Measurements from ENCODE around the gene DYNLT2B. TPM values are rescaled to one million over a fixed set of nuclear protein-coding genes. Genes with fewer than 3 reads are reported as not detected.
"Not testable (repeated sequence)": the region's sequence is repeated elsewhere in the genome, so short reads cannot be mapped to it uniquely, and the experiment has no call there.

DYNLT2B gene
- total and polyA plus RNA-seq, 8 donors: 3.3 to 23.0 (median 12.8) TPM; not detected in 4

DNA sequence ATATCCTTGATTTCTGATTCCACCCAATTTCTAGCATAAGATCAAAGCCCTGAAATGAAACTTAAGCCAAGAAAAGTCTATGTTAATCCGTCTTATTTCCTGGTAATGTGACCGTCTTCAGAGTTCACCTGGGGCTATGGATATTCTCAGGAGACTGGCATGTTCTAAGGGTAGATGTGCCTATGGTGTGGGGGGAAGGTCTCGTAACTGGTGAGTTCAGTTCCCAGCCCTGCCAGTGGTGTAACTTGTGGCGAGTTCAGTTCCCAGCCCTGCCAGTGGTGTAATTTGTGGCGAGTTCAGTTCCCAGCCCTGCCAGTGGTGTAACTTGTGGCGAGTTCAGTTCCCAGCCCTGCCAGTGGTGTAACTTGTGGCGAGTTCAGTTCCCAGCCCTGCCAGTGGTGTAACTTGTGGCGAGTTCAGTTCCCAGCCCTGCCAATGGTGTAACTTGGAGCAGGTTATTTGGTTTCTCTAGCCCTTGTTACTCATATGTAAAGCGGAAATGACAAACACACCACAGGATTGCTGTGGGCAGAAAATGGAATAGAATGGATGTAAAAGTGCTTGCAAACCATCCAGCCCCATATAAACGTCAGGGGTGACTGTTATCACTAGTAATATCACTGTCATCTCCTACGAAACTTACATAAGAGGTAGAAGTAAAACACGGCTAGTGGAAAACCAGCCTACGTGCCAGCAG lies 71.3 kb downstream of the DYNLT2B start:
- Histone ChIP-seq H3K27ac (no peak overlapping the region), H3K4me1 (no peaks in the 10 kb centered on the region), H3K9me3 (no peaks in the 10 kb centered on the region), H3K4me3 (no peak overlapping the region), H3K36me3 (peaks cover 20 to 76% (median 73%) of the 10 kb centered on the region in 4 donors), H3K27me3 (no peaks in the 10 kb centered on the region)
- no peak for DNase-seq
- WGBS, 5 donors: 78 to 91% (median 88%) methylated on average over 12 to 13 of the region's 13 CpGs
- intact Hi-C loops (cut with DNase I; ENCODE audit: low total_unique reads): no loop called here
- TF ChIP-seq EP300 (IDR thresholded peaks at IDR 0.05) (no peak), POLR2A (IDR thresholded peaks at IDR 0.05) (no peak), POLR2AphosphoS5 (IDR thresholded peaks at IDR 0.05) (no peak)
- TF ChIP-seq, protein P1, sequence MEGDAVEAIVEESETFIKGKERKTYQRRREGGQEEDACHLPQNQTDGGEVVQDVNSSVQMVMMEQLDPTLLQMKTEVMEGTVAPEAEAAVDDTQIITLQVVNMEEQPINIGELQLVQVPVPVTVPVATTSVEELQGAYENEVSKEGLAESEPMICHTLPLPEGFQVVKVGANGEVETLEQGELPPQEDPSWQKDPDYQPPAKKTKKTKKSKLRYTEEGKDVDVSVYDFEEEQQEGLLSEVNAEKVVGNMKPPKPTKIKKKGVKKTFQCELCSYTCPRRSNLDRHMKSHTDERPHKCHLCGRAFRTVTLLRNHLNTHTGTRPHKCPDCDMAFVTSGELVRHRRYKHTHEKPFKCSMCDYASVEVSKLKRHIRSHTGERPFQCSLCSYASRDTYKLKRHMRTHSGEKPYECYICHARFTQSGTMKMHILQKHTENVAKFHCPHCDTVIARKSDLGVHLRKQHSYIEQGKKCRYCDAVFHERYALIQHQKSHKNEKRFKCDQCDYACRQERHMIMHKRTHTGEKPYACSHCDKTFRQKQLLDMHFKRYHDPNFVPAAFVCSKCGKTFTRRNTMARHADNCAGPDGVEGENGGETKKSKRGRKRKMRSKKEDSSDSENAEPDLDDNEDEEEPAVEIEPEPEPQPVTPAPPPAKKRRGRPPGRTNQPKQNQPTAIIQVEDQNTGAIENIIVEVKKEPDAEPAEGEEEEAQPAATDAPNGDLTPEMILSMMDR (IDR thresholded peaks at IDR 0.05): no peak

DNA sequence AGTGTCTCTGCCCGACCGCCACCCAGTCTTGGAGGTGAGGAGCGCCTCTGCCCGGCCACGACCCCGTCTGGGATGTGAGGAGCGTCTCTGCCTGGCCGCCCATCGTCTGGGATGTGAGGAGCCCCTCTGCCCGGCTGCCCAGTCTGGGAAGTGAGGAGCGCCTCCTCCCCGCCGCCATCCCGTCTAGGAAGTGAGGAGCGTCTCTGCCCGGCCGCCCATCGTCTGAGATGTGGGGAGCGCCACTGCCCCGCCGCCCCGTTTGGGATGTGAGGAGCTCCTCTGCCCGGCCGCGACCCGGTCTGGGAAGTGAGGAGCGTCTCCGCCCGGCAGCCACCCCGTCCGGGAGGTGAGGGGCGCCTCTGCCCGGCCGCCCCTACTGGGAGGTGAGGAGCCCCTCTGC lies 73.9 kb downstream of the DYNLT2B start:
- intact Hi-C loops (cut with DNase I; ENCODE audit: low total_unique reads); DNase-seq; H3K27ac ChIP-seq; H3K9me3 ChIP-seq; H3K4me3 ChIP-seq; H3K27me3 ChIP-seq; H3K4me1 ChIP-seq: not testable (repeated sequence)
- peaks cover 39 to 93% (median 89%) of the 10 kb centered on the region in 4 donors for H3K36me3 ChIP-seq
- WGBS, 5 donors: 98 to 99% (median 98%) methylated on average over 19 to 34 of the region's 34 CpGs

DNA sequence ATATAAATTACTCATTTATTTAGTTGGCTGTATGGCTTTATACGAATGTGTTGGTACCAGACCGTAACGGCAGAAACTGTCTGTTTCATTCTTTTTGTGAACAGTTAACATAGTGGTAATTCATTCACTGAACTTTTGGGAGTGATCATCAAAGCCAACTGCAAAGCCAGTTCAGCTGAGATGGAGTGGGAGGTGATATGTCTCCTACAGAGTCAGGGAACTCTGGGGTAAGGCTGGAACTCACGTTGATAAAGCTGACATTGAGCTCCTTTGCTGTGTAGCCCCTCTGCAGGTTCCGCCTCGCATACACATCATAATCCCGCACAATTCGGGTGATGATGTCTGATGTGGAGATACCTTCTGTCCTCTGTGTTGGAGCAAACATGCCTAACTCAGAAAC lies 76.3 kb downstream of the DYNLT2B start:
- intact Hi-C loops (cut with DNase I; ENCODE audit: low total_unique reads): no loop called here
- no peak overlapping the region for H3K4me3 ChIP-seq
- no peak for TF ChIP-seq POLR2A (IDR thresholded peaks at IDR 0.05)
- TF ChIP-seq, protein P1 (IDR thresholded peaks at IDR 0.05): no peak
- no peak for TF ChIP-seq POLR2AphosphoS5 (IDR thresholded peaks at IDR 0.05)
- TF ChIP-seq EP300 (IDR thresholded peaks at IDR 0.05): no peak
- no peaks in the 10 kb centered on the region for H3K27me3 ChIP-seq
- H3K27ac ChIP-seq: no peak overlapping the region
- no peaks in the 10 kb centered on the region for H3K4me1 ChIP-seq
- H3K9me3 ChIP-seq: no peaks in the 10 kb centered on the region
- DNase-seq: no peak
- peaks cover 44 to 97% (median 89%) of the 10 kb centered on the region in 4 donors for H3K36me3 ChIP-seq
- 83 to 91% (median 89%) methylated on average over 8 of the region's 8 CpGs for whole genome bisulfite sequencing, 5 donors

Small RNAs within 50 kb of the gene (small RNA-seq; reads per million reads assigned to genes)
- gene AC069257.2 (0 reads per million in 4 donors), gene RNU6-910P (0 reads per million in 4 donors)

Other genes starting within 250 kb of the DYNLT2B start
- 100 to 1,000 TPM in 3 of 5 donors, 10 to 100 TPM in 2; 27.2 to 289 (median 178) TPM for gene TFRC, start 236.2 kb downstream of the DYNLT2B start, total RNA-seq
- gene TFRC, start 236.2 kb downstream of the DYNLT2B start, polyA plus RNA-seq: 10 to 100 TPM in 2 of 3 donors, 1 to 10 TPM in 1; 5.5 to 16.2 (median 11.2) TPM
- not detected for gene ZDHHC19, start 106.8 kb downstream of the DYNLT2B start, total RNA-seq
- gene ZDHHC19, start 106.8 kb downstream of the DYNLT2B start, polyA plus RNA-seq: 1 to 10 TPM in 1 of 3 donors, under 1 TPM in 1, not detected in 1; 0.38 to 2.7 TPM
- gene SLC51A, start 101.7 kb downstream of the DYNLT2B start, total RNA-seq: under 1 TPM in 1 of 5 donors, not detected in 4; 0.92 TPM
- gene SLC51A, start 101.7 kb downstream of the DYNLT2B start, polyA plus RNA-seq: under 1 TPM in 1 of 3 donors, not detected in 2; 0.43 TPM
- gene PCYT1A, start 30.5 kb downstream of the DYNLT2B start, total RNA-seq: 100 to 1,000 TPM in 1 of 5 donors, 10 to 100 TPM in 4; 25.2 to 127 (median 58.7) TPM
- gene PCYT1A, start 30.5 kb downstream of the DYNLT2B start, polyA plus RNA-seq: 10 to 100 TPM; 11.8 to 24.7 (median 19.4) TPM
- gene TM4SF19, start 20.1 kb upstream of the DYNLT2B start, total RNA-seq: not detected
- under 1 TPM in 1 of 3 donors, not detected in 2; 0.55 TPM for gene TM4SF19, start 20.1 kb upstream of the DYNLT2B start, polyA plus RNA-seq
- 10 to 100 TPM; 14.0 to 39.3 (median 25.4) TPM for gene UBXN7, start 114.2 kb upstream of the DYNLT2B start, total RNA-seq
- gene UBXN7, start 114.2 kb upstream of the DYNLT2B start, polyA plus RNA-seq: 1 to 10 TPM; 2.2 to 6.8 (median 4.7) TPM
- 10 to 100 TPM in 3 of 5 donors, 1 to 10 TPM in 2; 6.1 to 27.8 (median 13.4) TPM for gene RNF168, start 185.5 kb upstream of the DYNLT2B start, total RNA-seq
- 1 to 10 TPM; 4.4 to 6.0 (median 5.2) TPM for gene RNF168, start 185.5 kb upstream of the DYNLT2B start, polyA plus RNA-seq
- gene SMCO1, start 197.1 kb upstream of the DYNLT2B start, total RNA-seq: not detected
- not detected for gene SMCO1, start 197.1 kb upstream of the DYNLT2B start, polyA plus RNA-seq

Data from stomach (tissue), 9 donors.